NT2/D1 (cell line): ENCODE data around the gene TMEM87A.

ENCODE experiments used
- DNase-seq: peaks from one replicate; pipeline ENCODE4 v3.0.0-alpha.2; 2011; ENCODE audit warnings: low read depth, low spot score
- H3K27me3 ChIP-seq: 2 replicates; pipeline ENCODE4 v1.6.0; 2011; ENCODE audit warnings: mild to moderate bottlenecking; ENCODE audit not compliant: insufficient read length, insufficient read depth
- H3K36me3 ChIP-seq: 2 replicates; pipeline ENCODE4 v1.6.1; 2011; ENCODE audit warnings: mild to moderate bottlenecking, low read length, mixed read lengths; ENCODE audit not compliant: insufficient read depth, insufficient read length
- H3K4me1 ChIP-seq: 2 replicates; pipeline ENCODE4 v1.5.1; 2011; ENCODE audit not compliant: insufficient read depth, insufficient read length
- H3K4me3 ChIP-seq: 2 replicates; pipeline ENCODE4 v1.5.1; 2011; ENCODE audit warnings: low read depth; ENCODE audit not compliant: insufficient read length
- H3K9ac ChIP-seq: 2 replicates; pipeline ENCODE4 v1.6.0; 2011; ENCODE audit warnings: low read depth; ENCODE audit not compliant: insufficient read length
- H3K9me3 ChIP-seq: 2 replicates; pipeline ENCODE4 v1.5.1; 2011; ENCODE audit warnings: mild to moderate bottlenecking, low read length; ENCODE audit not compliant: insufficient read depth
- SUZ12 ChIP-seq: IDR thresholded peaks from 2 replicates; pipeline ENCODE4 v1.6.1; 2011; ENCODE audit not compliant: insufficient read length, insufficient read depth; ENCODE audit errors: extremely low read depth
- YY1 ChIP-seq: IDR thresholded peaks from 2 replicates; pipeline ENCODE4 v1.6.1; 2011; ENCODE audit not compliant: insufficient read length, insufficient read depth
- ZNF274 ChIP-seq: IDR thresholded peaks from 2 replicates; pipeline ENCODE4 v1.6.1; 2011; ENCODE audit warnings: mild to moderate bottlenecking, low read depth, low read length

The TMEM87A gene

DNA sequence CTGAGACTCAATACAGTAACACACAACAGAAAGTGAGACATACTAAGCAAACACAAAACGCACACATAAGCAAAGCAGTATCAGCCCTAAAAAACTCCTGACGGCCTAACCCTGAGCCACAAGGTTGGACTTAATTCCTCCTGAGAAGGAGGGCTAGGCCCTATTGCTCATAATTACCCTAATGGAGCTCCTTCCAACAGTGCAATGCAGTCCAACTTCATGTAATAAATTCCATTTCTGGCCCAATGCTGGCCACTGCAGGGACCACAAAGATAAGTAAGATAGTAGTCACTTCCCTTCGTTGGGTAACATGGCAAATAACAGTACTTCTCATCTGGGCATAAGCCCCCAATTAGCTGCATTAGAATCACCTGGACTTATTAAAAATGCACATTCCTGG is 69.3 kb downstream of the TMEM87A start:
- Histone ChIP-seq H3K4me3 (no peak overlapping the region), H3K27me3 (no peaks in the 10 kb centered on the region), H3K4me1 (no peaks in the 10 kb centered on the region), H3K36me3 (peaks cover 8% of the 10 kb centered on the region), H3K9ac (no peak overlapping the region), H3K9me3 (no peaks in the 10 kb centered on the region)
- DNase-seq: no peak
- no peak for TF ChIP-seq ZNF274
- no peak for TF ChIP-seq YY1
- TF ChIP-seq SUZ12: no peak

DNA sequence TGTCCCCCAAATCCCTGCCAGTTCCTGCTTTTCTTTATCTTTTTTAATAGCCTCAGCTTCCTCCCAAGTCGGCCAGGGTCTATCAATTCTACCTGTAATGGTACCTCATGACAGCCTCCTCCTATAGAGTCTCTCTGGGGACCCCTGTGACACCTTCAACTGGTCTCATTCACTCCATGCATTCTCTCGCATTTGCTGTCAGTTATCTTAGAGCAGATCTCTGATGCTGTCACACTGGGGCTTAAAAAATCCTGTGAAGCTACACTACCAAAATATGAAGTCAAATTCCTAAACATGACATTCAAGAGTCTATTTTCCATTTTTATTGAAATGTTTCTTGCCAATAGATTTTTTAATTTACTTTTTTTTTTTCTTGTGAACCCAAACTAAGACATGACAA is 70.6 kb downstream of the TMEM87A start:
- Histone ChIP-seq H3K36me3 (peaks cover 11% of the 10 kb centered on the region), H3K9ac (no peak overlapping the region), H3K4me1 (no peaks in the 10 kb centered on the region), H3K27me3 (no peaks in the 10 kb centered on the region), H3K4me3 (no peak overlapping the region), H3K9me3 (no peaks in the 10 kb centered on the region)
- no peak for DNase-seq
- TF ChIP-seq SUZ12: no peak
- no peak for TF ChIP-seq YY1
- TF ChIP-seq ZNF274: no peak

DNA sequence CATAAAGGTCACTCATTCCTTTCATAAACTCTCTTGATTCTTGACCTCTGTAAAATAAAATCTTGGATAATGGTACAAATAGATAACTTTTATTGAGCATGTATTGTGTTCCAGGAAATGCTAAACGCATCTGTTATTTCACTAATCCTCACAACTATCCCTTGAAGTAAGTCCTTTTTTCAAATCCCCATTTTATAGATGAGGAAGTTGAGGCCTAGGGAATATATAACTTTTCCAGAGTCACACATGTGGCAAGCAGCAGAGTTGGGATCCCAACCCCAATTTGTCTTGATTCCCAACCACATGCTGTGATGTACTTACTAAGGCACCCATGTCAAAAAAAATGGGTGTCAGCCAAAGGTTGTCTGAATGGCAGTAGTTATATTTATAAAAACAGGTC is 71.4 kb downstream of the TMEM87A start:
- peaks cover 11% of the 10 kb centered on the region for H3K36me3 ChIP-seq
- no peak for DNase-seq
- TF ChIP-seq YY1: no peak
- no peak for TF ChIP-seq SUZ12
- TF ChIP-seq ZNF274: no peak
- no peaks in the 10 kb centered on the region for H3K4me1 ChIP-seq
- H3K4me3 ChIP-seq: no peak overlapping the region
- H3K27me3 ChIP-seq: no peaks in the 10 kb centered on the region
- H3K9me3 ChIP-seq: no peaks in the 10 kb centered on the region
- no peak overlapping the region for H3K9ac ChIP-seq

- Histone ChIP-seq H3K4me3 (no peak overlapping the region), H3K36me3 (peaks cover 11% of the 10 kb centered on the region), H3K9me3 (no peaks in the 10 kb centered on the region), H3K9ac (no peak overlapping the region), H3K27me3 (no peaks in the 10 kb centered on the region), H3K4me1 (no peaks in the 10 kb centered on the region)
- no peak for TF ChIP-seq SUZ12
- TF ChIP-seq ZNF274: no peak
- TF ChIP-seq YY1: no peak
- DNase-seq: no peak
Observed at GRCh38 chr15:42199126-42199525, 74.1 kb downstream of the TMEM87A start.

DNA sequence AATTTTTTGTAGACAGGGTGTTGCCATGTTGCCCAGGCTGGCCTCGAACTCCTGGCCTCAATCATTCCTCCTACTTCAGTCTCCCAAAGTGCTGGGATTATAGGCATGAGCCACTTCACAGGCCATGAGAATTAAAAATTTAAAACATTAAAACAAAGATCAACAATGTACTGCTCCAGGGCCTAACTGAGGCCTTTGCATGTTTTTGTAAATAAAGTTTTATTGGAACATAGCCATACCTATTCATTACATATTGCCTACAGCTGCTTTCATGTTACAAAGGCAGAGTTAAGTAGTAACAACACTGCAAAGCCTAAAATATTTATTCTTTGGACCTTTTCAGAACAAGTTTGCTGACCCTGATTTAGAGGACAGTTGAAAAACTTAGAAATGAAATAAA is 74.7 kb downstream of the TMEM87A start:
- Histone ChIP-seq H3K4me1 (no peaks in the 10 kb centered on the region), H3K9me3 (no peaks in the 10 kb centered on the region), H3K27me3 (no peaks in the 10 kb centered on the region), H3K4me3 (no peak overlapping the region), H3K9ac (no peak overlapping the region), H3K36me3 (peaks cover 5% of the 10 kb centered on the region)
- no peak for DNase-seq
- no peak for TF ChIP-seq ZNF274

GRCh38 chr15:42194513-42194912 is 78.7 kb downstream of the TMEM87A start:
- H3K36me3 ChIP-seq: peaks cover 24% of the 10 kb centered on the region
- no peak overlapping the region for H3K4me3 ChIP-seq
- no peaks in the 10 kb centered on the region for H3K9me3 ChIP-seq
- no peaks in the 10 kb centered on the region for H3K4me1 ChIP-seq
- no peak for DNase-seq
- H3K9ac ChIP-seq: no peak overlapping the region
- TF ChIP-seq YY1: no peak
- TF ChIP-seq SUZ12: no peak
- no peak for TF ChIP-seq ZNF274
- H3K27me3 ChIP-seq: no peaks in the 10 kb centered on the region

GRCh38 chr15:42193383-42193782 is 79.8 kb downstream of the TMEM87A start:
- no peaks in the 10 kb centered on the region for H3K9me3 ChIP-seq
- TF ChIP-seq ZNF274 (no peak), YY1 (no peak), SUZ12 (no peak)

More at GRCh38 chr15:42193383-42193782, 79.8 kb downstream of the TMEM87A start:
- Histone ChIP-seq H3K4me1 (no peaks in the 10 kb centered on the region), H3K36me3 (peaks cover 24% of the 10 kb centered on the region), H3K4me3 (no peak overlapping the region), H3K27me3 (no peaks in the 10 kb centered on the region), H3K9ac (no peak overlapping the region)
- DNase-seq: no peak
